Measurements from ENCODE around the gene ZKSCAN2.

ZKSCAN2 gene

GRCh38 chr16:25222959-25223358 lies 34.7 kb downstream of the ZKSCAN2 start:
- no peak for DNase-seq

- DNase-seq, result no peak
These were observed 38.4 kb downstream of the ZKSCAN2 start for GRCh38 chr16:25219070-25219737.

GRCh38 chr16:25217921-25218320 lies 39.7 kb downstream of the ZKSCAN2 start:
- DNase-seq, result no peak

GRCh38 chr16:25217112-25217511 lies 40.5 kb downstream of the ZKSCAN2 start:
- DNase-seq, result no peak

- no peak for DNase-seq
These were observed 43.8 kb downstream of the ZKSCAN2 start for GRCh38 chr16:25213709-25214397.

GRCh38 chr16:25212636-25213035 lies 45.0 kb downstream of the ZKSCAN2 start:
- no peak for DNase-seq

- DNase-seq, result no peak
These were observed 46.9 kb downstream of the ZKSCAN2 start for GRCh38 chr16:25210758-25211157.

- DNase-seq, result no peak
These were observed 58.2 kb downstream of the ZKSCAN2 start for GRCh38 chr16:25199457-25199856.

GRCh38 chr16:25198021-25198420 lies 59.6 kb downstream of the ZKSCAN2 start:
- no peak for DNase-seq

GRCh38 chr16:25194273-25194878 lies 63.3 kb downstream of the ZKSCAN2 start:
- DNase-seq, result no peak

- no peak for DNase-seq
These were observed 65.5 kb downstream of the ZKSCAN2 start for GRCh38 chr16:25192096-25192495.

- DNase-seq, result no peak
These were observed 68.3 kb downstream of the ZKSCAN2 start for GRCh38 chr16:25189305-25189704.

GRCh38 chr16:25187491-25187795 lies 70.2 kb downstream of the ZKSCAN2 start:
- no peak for DNase-seq

Measured in CD4-positive, alpha-beta T cell treated with Interleukin-1 beta for 1 hour (primary cell).